Subcutaneous adipose tissue (tissue), 4 donors: Measurements from ENCODE around the gene FTH1. TPM values are rescaled to one million over a fixed set of nuclear protein-coding genes. Genes with fewer than 3 reads are reported as not detected.

Source experiments
- total RNA-seq, 4 donors: library from RNA; depleted of rRNA; stranded (reverse); fragments of >200 nt; gene quantifications; one replicate each; pipeline ENCODE4 v1.1.0, GENCODE V29; 2016
- TF ChIP-seq, protein P1 (sequence below): fragments of 450-650 bp; IDR thresholded peaks from one replicate; pipeline ENCODE4 v1.5.1; 2016; ENCODE audit warnings: low read depth, mild to moderate bottlenecking, control low read depth, antibody characterized with exemption, moderate library complexity

Gene FTH1
- total RNA-seq, 4 donors from 2014 or later, result 6,293 to 12,889 (median 8,191) TPM

DNA sequence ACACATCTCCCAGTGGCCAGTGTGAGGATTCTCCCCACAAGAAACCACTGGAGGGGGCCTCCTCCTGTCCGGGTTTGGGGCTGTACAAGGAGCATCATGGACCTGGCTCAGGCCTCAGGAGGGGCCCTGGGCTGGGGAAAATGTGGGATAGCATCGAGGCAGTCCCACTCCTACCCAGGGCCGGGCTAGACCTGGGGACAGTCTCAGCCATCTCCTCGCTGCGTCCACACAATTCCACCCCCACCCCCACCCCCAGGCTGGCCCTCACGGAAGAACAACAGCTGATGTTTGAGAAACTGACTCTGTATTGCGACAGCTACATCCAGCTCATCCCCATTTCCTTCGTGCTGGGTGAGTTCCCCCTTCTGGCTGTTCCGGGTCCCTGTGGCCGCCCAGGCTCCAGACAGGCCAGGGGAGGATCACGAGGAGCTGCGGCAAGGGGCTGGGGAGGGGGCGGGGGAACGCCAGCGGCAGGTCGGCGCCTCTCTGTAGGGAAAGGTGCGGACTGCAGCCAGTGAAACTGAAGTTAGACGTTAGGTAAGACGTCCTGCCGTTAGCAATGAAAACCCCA lies 12.5 kb downstream of the FTH1 start:
- TF ChIP-seq, protein P1, sequence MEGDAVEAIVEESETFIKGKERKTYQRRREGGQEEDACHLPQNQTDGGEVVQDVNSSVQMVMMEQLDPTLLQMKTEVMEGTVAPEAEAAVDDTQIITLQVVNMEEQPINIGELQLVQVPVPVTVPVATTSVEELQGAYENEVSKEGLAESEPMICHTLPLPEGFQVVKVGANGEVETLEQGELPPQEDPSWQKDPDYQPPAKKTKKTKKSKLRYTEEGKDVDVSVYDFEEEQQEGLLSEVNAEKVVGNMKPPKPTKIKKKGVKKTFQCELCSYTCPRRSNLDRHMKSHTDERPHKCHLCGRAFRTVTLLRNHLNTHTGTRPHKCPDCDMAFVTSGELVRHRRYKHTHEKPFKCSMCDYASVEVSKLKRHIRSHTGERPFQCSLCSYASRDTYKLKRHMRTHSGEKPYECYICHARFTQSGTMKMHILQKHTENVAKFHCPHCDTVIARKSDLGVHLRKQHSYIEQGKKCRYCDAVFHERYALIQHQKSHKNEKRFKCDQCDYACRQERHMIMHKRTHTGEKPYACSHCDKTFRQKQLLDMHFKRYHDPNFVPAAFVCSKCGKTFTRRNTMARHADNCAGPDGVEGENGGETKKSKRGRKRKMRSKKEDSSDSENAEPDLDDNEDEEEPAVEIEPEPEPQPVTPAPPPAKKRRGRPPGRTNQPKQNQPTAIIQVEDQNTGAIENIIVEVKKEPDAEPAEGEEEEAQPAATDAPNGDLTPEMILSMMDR, result no peak

DNA sequence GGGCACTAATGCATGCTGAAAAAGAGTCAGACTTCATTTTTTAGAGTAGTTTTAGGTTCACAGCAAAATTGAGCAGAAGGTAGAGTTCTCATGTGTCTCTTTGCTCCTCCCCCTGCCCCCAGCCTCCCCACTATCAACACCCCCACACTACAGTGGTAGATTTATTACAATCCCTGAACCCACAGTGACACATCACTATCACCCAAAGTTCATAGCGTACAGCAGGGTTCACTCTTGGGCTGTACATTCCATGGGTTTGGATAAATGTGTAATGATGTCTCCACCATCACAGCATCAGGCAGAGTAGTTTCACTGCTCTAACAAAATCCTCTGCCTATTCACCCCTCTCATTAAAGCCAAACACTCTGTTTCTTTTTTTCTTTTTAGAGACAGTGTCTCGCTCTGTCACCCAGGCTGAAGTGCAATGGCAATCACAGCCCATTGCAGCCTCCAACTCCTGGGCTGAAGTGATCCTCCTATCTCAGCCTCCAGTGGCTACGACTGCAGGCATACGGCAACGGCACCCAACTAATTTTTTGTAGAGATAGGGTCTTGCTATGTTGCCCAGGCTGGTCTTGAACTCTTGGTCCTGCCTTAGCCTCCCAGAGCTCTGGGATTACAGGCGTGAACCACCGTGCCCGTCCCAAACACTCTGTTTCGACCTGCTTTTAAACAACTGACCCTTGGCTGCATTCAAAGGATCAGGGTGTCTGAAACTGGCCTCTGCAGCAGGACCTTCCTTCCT lies 13.2 kb downstream of the FTH1 start:
- TF ChIP-seq, protein P1, result no peak

DNA sequence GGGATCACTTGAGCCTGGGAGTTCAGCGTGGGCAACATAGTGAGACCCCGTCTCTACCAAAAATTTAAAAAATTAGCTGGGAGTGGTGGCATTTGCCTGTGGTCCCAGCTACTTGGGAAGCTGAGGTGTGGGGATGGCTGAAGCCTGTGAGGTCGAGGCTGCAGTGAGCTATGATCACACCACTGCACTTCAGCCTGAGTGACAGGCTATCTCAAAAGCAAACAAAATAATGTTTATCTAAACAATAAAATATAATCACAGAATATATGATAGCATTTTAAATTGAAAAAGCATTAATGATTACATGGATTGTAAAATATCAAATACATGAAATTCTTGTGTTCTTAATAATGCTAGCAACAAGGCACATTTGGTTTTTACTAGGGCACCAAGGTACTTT lies 14.6 kb downstream of the FTH1 start:
- TF ChIP-seq, protein P1, result no peak

DNA sequence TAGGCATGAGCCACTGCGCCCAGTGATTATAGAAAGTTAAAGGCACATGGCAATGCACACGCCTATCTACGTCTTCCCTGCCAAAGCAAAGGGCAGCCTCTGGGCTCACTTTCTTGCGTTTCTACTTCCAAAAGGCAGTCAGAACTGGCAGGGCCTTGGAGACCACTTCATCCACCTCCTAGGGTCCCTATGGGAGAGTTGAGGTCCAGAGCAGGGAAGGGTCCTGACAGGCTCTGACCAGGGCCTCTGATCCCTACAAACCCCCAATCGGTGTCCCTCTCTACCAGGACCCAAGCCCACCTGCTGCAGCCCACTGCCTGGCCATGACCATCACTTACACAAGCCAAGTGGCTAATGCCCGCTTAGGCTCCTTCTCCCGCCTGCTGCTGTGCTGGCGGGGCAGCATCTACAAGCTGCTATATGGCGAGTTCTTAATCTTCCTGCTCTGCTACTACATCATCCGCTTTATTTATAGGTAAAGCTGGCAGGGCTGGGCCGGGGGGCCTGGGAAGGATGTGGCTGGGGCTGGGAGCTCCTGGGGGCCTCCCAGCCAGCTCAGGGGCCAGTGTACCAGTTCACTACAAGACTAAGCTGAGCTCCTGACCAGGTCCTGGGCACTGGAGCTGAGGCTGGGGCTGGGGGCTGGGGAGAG lies 15.8 kb downstream of the FTH1 start:
- TF ChIP-seq, protein P1, result no peak

DNA sequence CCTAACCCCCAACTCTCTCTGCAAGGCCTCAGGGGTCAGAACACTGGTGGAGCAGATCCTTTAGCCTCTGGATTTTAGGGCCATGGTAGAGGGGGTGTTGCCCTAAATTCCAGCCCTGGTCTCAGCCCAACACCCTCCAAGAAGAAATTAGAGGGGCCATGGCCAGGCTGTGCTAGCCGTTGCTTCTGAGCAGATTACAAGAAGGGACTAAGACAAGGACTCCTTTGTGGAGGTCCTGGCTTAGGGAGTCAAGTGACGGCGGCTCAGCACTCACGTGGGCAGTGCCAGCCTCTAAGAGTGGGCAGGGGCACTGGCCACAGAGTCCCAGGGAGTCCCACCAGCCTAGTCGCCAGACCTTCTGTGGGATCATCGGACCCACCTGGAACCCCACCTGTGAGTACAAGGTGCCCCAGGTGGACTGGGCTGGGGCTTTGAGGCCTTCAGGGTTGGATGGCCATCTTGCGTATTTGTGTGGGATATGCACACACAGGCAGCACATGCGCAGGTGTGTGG lies 17.3 kb downstream of the FTH1 start, which contains the start of gene BEST1:
Gene BEST1, plus strand, starts transcription at position 317 of the 513 bp plus-strand sequence. CDS start 1,456 bp downstream, outside the sequence.
- TF ChIP-seq, protein P1, result no peak

DNA sequence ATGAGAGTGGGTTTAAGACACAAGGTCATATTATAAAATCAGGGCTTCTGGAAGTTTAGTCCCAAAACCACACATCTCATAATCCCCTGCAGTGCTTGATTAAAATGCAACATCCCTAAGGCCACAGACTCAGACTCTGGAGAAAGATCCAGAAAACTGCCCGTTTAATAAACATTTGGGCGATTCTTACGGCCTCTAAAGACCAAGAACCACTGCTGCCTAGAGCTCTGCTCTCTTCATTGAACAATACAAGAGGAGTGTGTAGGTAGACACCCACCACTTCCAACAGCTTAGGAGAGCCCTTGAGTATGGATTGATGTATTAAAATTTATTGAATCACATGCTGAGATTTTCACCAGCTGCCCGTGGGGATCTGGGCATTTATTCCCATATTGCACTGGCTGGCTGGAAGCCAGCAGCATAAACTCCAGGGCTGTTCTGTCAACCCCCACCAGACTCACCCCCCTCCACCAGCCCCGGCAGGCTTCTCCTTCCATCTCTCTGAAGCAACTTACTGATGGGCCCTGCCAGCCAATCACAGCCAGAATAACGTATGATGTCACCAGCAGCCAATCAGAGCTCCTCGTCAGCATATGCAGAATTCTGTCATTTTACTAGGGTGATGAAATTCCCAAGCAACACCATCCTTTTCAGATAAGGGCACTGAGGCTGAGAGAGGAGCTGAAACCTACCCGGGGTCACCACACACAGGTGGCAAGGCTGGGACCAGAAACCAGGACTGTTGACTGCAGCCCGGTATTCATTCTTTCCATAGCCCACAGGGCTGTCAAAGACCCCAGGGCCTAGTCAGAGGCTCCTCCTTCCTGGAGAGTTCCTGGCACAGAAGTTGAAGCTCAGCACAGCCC lies 18.0 kb downstream of the FTH1 start:
- TF ChIP-seq, protein P1, result no peak
